Coronary artery (tissue), 2 donors: ENCODE data around the gene FAM72A.
"Not testable (repeated sequence)": the region's sequence is repeated elsewhere in the genome, so short reads cannot be mapped to it uniquely, and the experiment has no call there.

Source experiments
- DNase-seq: peaks from one replicate; pipeline ENCODE4 v3.0.0-alpha.2; 2017; ENCODE audit warnings: low spot score
- H3K27ac ChIP-seq, 2 donors: fragments of 200-600 bp; sonication (generic); one replicate each; pipeline ENCODE4 v1.5.1; 2016 to 2019
- H3K4me3 ChIP-seq: fragments of 200-600 bp; sonication (generic); 2 replicates; pipeline ENCODE4 v1.5.1; 2016; ENCODE audit warnings: mild to moderate bottlenecking, moderate library complexity
- CTCF ChIP-seq: fragments of 200-600 bp; sonication (generic); IDR thresholded peaks from one replicate; pipeline ENCODE4 v1.5.1; 2019; ENCODE audit warnings: antibody characterized with exemption

The FAM72A gene

DNA sequence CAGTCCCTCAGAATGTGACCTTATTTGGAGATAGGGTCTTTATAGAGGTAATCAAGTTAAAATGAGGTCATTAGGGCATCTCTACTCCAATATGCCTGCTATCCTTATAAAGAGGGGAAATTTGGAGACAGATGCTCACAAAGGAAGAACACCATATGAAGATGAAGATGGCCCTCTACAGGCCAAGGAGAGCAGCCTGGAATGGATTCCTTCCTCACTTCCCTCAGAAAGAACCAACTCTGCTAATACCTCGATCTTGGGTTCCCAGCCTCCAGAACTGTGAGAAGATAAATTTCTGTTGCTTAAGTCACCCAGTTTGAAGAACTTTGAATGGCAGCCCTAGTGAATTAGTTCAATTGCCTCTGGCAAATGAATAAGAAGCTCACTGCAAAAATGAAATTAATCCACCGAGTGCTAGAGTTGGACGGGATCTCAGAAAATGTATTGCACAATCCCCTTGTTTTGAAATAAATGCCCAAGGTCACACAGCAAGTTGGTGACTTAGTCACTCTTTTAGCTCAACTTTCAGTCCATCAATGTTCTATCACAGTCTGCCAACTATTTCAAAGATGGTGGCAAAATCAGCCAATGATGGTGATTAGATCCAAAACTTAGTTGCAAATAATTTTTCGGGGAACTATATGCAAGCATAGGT is 27.1 kb downstream of the FAM72A start:
- not testable (repeated sequence) for DNase-seq, H3K27ac ChIP-seq, H3K4me3 ChIP-seq

GRCh38 chr1:206174182-206174868 is 28.3 kb downstream of the FAM72A start:
- not testable (repeated sequence) for DNase-seq, H3K27ac ChIP-seq

GRCh38 chr1:206173110-206173719 is 29.4 kb downstream of the FAM72A start:
- not testable (repeated sequence) for H3K27ac ChIP-seq, DNase-seq, H3K4me3 ChIP-seq

More at GRCh38 chr1:206174182-206174868, 28.3 kb downstream of the FAM72A start:
- not testable (repeated sequence) for H3K4me3 ChIP-seq

DNA sequence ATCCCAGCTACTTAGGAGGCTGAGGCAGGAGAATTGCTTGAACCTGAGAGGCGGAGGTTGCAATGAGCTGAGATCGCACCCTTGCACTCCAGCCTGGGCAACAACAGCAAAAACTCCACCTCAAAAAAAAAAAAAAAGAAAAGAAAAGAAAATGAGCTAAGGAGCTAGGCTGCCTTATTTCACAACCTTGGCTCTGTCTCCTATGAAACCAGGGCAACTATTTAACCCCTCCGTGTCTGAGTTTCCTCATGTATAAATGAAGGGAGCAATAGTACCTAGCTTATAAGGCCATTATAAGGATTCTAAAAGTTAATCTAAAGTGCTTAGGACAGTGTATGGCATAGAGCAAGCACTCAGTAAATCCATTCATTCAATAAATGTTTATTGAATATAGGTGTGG is 32.8 kb downstream of the FAM72A start:
- not testable (repeated sequence) for DNase-seq, H3K4me3 ChIP-seq, H3K27ac ChIP-seq

DNA sequence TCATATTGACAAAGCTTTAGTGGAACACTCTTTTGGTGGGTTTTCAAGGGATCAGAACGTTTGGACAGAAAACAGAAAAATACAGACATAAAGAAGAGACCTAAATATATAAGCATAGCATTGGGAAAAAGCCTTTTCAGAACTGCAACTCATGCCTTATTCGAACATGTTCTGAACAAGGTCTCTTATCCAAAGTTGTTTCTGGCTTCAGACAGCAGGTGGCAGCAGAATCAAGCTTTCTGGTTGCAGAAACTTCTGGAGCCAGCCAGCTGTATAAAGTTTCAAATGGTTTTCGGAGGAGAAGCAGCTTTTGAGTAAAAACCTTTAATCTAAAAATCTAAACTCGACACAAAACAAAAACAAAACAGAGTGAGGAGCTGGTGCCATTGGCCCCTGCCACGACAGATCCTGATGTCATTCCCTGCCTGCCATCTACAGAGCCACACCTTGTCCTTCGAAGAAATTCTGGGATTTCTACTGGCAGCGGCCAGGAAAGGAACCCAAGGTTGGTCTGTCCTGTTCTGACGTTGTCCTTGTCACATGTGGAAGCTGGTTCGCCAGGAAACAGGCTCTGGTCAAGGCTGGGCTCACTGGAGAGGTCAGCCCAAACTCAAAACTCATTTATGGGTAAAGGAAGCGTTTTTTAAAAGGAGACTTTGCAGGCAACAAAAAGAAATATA is 35.1 kb downstream of the FAM72A start:
- DNase-seq, H3K4me3 ChIP-seq, H3K27ac ChIP-seq: not testable (repeated sequence)

DNA sequence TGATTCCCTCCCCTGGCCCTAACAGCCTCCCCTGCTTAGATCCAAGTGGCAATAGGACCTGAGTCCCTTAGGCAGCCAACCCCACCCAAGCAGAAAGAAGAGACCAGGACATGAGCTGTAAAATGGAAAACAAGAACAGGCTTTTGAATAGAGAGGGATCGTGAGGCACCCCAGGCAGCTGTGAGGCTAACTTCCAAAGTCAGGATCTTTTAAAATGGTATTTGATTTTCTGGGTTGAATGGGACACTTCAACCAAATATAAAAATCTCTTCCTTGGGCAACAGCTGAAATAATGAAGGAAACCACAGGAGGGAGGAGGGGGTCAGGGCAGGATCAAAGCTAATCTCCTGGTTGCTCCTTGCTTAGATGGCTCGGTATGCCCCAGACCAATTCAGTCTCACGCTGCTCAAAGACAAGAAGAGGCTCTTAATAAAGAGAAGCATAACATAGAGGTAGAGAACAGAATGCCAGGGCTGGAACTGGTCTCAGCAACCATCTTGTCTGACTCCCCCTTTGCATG is 56.8 kb downstream of the FAM72A start:
- no peak overlapping the region for H3K4me3 ChIP-seq
- DNase-seq = no peak
- TF ChIP-seq CTCF = no peak
- no peak overlapping the region for H3K27ac ChIP-seq

GRCh38 chr1:206144605-206145004 is 58.0 kb downstream of the FAM72A start:
- Histone ChIP-seq H3K27ac (no peak overlapping the region), H3K4me3 (no peak overlapping the region)
- no peak for DNase-seq
- TF ChIP-seq CTCF = no peak

GRCh38 chr1:206143537-206144172 is 59.0 kb downstream of the FAM72A start:
- no peak for TF ChIP-seq CTCF
- H3K4me3 ChIP-seq = no peak overlapping the region
- DNase-seq = no peak
- no peak overlapping the region for H3K27ac ChIP-seq

GRCh38 chr1:206142770-206143169 is 59.9 kb downstream of the FAM72A start:
- H3K27ac ChIP-seq = no peak overlapping the region
- H3K4me3 ChIP-seq = no peak overlapping the region
- no peak for DNase-seq
- TF ChIP-seq CTCF = no peak
